ENCODE results near the gene ADO. TPM values are rescaled to one million over a fixed set of nuclear protein-coding genes. Genes with fewer than 3 reads are reported as not detected.

Gene ADO
- total and polyA plus RNA-seq, 2 of the 13 experiments (the other 11 are each of a cell fraction or from before 2014, with no cell fraction given) = 8.9 to 15.9 TPM

DNA sequence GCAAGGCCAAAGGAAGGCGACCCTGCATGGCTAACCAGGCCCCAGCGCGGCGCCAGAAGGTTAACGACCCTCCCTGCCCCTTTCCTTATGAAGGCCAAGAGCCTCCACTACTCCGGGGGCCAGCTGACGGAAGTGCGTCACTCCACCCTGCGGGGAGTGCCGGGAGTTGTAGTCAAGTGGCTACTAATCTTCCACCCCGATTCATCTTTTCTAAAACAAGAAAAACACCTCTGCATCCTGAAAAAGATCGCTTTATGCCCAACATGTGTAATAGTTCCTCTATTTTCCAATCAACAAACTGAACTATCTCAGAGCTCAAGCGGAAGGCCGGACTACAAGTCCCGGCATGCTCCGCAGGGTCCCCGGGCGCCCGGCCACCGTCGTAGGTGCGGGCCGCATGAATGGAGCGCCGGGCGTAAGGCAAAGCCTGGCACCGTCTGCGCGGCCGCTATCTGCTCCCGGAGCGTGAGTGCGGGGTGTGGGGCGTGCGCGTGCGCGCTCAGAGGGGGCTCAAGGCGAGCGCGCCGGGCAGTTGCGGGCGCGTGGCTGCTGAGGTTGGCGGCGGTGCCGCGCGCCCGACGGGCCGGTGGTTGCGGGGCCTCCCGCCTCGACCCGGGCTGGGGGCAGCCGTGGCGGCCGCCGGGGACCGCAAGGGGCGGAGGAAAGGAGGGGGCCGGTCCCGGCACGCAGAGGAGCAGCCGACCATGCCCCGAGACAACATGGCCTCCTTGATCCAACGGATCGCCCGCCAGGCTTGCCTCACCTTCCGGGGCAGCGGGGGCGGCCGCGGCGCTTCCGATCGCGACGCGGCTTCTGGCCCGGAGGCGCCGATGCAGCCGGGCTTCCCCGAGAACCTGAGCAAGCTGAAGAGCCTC, at the start of gene ADO (continued):
- TF ChIP-seq ZNF407 (CRISPR knock-in tag; IDR thresholded peaks at IDR 0.05; ENCODE audit: not compliant biosample characterization) (peak; percentile 14), ZNF772 (CRISPR knock-in tag; IDR thresholded peaks at IDR 0.05) (peak; percentile 20; the same call in 1 of the 2 replicates), SMC3 (IDR thresholded peaks at IDR 0.05; ENCODE audit: low read length) (no peak), ZNF451 (CRISPR knock-in tag; IDR thresholded peaks at IDR 0.05) (peak; percentile 29; the same call in 1 of the 2 replicates), ZHX2 (IDR thresholded peaks at IDR 0.05; ENCODE audit: low read depth) (peak; percentile 62), ZHX2 (CRISPR knock-in tag; IDR thresholded peaks at IDR 0.05; ENCODE audit: borderline replicate concordance) (no peak), U2AF2 (IDR thresholded peaks at IDR 0.05; ENCODE audit: low read depth, low read length) (no peak), ZKSCAN8 (CRISPR knock-in tag; IDR thresholded peaks at IDR 0.05; ENCODE audit: borderline replicate concordance) (0 out of 2 replicates have a peak, but pooled peaks have one; percentile 19), JARID2 (CRISPR knock-in tag; IDR thresholded peaks at IDR 0.05; ENCODE audit: insufficient replicate concordance) (peak; percentile 50), XRCC5 (optimal IDR thresholded peaks at IDR 0.05; ENCODE audit: low read length) (peak; percentile 34), ARID3A (IDR thresholded peaks at IDR 0.05; ENCODE audit: low read depth, low read length) (no peak), MIER3 (CRISPR knock-in tag; IDR thresholded peaks at IDR 0.05; ENCODE audit: borderline replicate concordance) (peak; percentile 33; the same call in 1 of the 2 replicates)
